Left renal pelvis (tissue), 4 donors: Measurements from ENCODE around the gene NR4A2. TPM values are rescaled to one million over a fixed set of nuclear protein-coding genes. Genes with fewer than 3 reads are reported as not detected.

Experiments
- DNase-seq, 4 donors: peaks; one replicate each; pipeline ENCODE4 v3.0.0-alpha.2; 2013; ENCODE audit warnings: low read depth in 4 of 4, low spot score in 3 of 4
- polyA plus RNA-seq, 4 donors: library from polyadenylated mRNA; unstranded; fragments of 120-200 nt; gene quantifications; one replicate each; pipeline ENCODE4 v1.2.1, GENCODE V29; 2013; ENCODE audit not compliant: insufficient read length in 4 of 4

Gene NR4A2
- 1 to 10 TPM in 2 of 4 donors, under 1 TPM in 2; 0.58 to 4.4 (median 1.9) TPM for polyA plus RNA-seq

DNA sequence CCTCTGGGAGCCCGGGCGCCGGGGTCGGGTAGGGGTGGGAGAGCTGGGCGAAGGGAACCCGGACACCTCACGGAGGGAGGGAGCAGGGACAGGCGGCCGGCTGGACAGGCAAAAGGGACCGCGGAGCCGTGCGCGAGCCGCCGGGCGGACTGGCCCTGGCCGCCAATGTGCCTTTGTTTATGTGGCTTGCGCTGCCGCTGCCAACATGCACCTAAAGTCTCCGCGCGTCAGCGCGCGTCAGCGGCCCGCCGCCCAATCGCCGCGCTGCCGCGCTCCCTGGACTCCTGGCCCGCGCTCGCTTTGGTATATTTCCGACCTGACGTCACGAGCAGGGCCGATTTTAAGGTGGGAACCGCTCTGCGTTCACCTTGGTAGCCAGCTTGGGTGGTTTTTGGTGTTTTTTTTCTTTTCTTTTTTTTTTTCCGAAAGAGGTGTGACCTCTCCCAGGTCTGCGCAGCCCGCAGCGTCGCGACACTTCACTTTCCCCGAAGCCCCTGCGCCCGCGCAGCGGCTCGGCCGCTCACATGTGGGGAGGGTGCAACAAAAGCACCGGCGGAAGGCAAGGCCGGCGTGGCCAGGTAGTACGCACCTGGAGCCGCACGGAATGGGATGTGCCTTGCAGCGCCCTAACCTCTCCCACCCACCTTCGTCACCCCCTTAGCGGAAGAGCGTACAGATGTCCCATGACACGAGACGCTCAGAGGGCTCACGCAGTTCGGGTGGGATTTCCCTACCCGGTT lies at the start of gene NR4A2:
NR4A2 (minus strand) TSS at position 188 of the 740 bp plus-strand sequence. CDS start 2,535 bp downstream, outside the sequence.
- DNase-seq: no peak

DNA sequence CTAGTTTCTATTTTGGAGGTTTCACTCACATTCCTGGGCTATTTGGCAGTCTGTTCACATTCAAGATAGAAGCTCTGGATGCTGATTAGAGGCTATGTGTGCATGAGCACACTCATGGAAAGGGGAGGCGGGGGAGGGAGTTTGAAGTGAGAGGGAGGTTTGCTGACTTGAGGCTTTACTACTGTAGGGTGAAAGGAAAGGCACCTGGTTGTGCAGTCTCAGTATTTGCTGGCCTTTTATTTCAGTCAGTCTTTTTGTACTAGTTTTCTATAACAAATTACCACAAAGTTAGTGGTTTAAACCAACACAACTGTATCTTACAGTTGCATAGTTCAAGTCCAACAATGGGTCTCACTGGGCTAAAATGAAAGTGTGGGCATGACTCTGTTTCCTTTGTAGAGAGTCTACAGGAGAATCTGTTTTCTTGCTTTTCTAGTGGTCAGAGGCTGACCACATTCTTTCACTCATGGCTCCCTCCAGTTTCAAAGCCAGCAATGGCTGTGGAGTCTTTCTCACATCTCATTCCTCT lies 47.7 kb upstream of the NR4A2 start:
- DNase-seq: peak in 2 of 4 donors; percentile 2 to 25

DNA sequence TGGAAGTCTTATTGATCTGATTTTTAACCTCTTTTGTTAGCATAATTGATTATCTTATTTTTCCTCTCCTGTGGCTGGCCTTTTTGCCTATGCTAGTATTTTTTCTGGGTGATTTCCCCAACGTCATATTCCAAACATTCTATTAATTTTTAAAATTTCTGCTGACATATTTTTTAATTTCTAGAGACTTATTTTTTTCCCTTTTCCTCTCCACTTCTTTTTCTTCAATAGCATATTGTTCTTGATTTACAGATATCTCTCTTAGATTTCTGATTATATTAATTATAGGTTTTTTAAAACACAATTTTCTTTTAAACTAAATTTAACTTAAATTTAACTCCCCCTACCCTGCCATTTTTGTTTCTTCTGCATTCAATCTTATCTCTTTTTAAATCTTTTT lies 47.2 kb upstream of the NR4A2 start:
- no peak for DNase-seq

DNA sequence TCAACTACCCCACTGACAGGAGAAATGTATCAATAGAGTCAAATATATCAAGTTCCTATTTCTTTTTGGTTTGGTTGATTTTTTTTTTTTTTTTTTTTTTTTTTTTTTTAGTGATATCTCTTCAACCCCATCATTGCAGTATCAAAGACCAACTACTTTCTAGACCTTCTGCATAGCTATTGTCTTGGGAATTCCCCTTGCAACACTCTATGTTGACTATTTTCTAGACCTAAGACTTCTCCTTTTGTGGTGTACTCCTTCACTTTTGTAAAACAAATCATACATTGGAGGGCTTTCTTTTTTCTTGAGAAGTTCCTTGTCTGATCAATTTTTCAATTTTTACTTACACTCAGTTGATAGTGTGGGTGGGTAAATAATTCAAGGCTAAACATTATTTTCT lies 46.5 kb upstream of the NR4A2 start:
- DNase-seq: no peak

DNA sequence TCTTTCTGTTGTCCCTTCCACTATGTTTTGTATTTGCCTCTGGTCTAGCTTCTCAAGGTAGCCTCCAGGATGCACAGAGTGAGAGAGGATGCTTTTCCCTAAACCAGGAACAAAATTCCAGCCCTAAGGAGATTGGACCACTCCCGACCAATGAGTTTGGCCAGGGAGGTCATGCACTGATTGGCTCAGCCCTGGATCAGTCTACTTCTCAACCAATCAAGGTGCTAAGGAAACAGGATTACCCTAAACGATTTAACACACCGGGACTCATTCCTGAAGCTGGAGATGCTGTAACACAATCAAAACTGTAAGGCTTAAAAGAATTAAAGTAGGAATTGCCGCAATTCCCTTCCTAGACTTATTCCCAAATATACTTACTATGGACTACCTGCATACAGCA lies 34.2 kb upstream of the NR4A2 start:
- no peak for DNase-seq

DNA sequence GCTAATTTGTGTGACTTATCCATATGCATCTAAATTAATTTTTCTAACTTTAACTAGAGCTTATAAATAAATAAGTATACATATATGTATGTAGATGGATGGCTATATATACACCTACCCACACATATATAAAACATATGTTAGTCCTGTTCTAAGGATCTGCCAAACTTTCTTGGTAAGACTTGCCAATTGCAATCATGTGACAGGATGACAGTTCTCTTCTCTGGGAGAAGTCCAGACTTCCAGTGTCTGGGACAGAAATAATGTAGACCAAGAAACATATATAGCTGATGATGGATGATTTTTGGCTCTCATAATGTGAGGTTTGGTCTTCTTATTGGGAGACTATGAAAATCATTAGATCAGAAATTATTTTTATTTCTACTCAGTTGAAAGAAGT lies 30.6 kb upstream of the NR4A2 start:
- DNase-seq: no peak

DNA sequence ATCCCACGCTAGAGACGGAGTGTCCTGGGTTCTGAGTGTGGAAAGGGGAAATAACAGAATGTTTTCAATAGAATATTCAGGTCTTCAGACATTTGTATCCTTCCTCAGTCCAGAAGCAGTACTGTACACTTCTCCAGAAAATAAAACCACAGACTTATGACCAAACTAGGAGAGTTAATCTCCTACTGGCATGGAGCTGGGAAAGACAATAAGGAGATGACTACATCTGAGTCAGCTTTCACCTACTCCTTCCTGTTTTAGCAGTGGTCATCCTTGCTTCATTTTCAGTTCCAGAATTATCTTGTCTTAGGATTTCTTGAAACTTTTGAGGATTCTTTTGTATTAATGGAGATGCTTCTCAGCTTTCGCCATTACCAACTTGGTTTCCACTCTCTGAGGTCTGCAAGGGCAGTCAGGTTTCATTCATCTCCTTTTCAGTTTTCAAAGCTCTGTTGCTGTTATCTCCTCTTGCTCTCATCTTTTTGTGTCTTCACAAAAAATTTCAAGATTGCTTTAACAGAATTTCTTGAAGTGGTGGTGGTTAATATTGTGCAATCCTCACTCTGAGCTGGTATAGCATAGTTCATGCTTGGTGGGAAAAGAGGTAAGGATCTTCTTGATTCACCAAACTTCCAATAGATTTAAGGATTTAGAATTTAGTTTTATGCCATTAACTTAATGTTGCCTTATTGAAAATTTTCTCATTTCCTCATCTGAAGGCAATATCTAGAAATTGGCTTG lies 23.7 kb upstream of the NR4A2 start:
- DNase-seq: no peak

DNA sequence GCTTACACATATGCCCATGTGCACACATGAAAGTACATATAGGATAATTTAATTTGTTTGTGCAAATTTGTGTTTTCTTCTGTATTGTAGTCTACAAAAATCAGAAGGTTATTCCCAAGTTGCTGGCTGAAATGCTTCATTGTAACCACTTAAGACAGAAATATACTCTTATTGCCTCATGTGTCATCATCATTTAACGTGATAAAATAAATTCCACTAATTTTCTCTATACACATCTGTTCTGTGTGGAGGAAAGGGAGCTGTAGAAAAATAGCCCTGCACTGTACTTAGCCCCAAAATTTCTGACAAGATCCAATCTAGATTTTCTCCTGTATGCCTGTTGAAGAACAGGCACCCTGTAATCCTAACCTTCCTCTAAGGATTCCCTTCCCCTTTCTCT lies 20.4 kb upstream of the NR4A2 start:
- no peak for DNase-seq

DNA sequence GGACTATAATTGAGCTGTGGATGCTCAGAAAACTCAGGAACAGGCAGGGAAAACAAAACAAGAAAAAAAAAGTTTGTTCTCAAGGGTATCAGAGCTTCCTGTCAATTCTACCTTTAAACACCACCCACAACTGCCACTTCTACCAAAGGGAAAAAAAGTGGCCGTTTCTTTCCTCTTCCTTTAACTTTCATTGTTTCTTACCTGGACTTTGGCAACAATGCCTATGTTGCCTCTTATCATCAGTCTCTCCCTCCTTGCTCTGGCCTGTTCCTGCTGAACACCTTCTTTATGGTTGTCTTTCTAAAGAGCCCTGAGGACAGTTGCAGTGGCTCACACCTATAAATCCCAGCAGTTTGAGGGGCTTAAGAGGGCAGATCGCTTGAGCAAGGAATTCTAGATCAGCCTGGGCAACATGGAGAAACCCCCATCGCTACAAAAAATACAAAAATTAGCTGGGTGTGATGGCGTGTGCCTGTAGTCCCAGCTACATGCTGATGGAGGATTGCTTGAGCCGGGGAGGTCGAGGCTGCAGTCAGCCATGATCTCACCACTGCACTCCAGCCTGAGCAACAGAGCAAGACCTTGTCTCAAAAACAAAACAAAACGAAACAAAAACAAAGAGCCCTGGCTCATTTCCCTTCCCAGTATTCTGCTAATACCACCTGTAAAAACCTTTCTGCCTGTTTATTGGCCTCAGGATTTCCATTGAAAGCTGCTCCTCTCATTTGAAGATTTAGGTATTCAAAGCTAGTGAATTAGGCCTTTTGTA lies 18.0 kb upstream of the NR4A2 start:
- no peak for DNase-seq

DNA sequence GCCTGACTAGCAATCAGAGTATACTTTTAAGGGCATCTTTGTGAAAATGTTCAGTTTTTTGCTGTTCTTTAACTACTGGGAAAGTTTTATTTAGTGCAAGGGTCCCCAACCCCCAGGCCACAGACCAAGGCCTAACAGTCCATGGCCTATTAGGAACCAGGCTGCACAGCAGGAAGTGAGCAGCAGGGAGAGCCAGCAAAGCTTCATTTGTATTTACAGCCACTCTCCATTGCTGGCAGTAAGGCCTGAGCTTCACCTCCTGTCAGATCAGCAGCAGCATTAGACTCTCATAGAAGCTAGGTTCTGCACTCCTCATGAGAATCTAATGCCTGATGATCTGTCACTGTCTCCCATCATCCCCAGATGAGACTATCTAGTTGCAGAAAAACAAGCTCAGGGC lies 17.1 kb upstream of the NR4A2 start:
- DNase-seq: no peak

DNA sequence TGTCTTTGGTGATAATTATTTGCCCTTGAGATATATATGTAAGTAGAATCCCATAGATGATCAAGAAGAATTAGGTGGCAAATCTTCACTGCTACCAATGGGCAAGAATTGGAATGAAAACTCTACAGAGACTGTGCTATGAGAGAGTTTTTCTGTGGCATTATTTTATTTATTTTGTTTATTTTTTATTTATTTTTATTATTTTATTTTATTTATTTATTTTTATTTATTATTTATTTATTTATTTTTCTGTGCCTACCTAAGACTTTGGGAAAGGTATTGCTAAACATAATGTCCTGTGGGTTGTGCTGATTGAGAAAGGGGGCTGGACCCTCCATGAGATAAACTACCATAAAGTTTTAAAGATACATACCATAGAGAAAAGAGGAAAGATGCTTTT lies 16.6 kb upstream of the NR4A2 start:
- DNase-seq: no peak

DNA sequence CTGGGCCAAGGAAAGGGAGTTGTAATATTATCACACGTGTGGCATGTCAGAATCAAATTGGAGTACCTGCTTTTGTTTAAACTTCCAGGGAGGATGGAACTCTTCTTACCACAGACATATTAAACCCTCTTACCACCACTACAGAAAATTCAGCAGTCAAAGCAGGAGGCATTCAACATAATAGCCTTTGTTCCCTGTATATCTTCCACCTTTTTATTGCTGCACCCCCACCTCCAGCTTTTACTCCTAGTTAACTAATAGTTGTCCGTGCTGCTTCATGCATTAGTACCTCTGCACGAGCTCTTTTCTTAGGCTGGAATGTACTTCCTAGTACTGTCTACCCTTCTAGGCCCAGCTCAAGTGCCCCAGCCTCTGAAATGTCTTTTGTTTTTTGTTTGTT lies 14.9 kb upstream of the NR4A2 start:
- no peak for DNase-seq

DNA sequence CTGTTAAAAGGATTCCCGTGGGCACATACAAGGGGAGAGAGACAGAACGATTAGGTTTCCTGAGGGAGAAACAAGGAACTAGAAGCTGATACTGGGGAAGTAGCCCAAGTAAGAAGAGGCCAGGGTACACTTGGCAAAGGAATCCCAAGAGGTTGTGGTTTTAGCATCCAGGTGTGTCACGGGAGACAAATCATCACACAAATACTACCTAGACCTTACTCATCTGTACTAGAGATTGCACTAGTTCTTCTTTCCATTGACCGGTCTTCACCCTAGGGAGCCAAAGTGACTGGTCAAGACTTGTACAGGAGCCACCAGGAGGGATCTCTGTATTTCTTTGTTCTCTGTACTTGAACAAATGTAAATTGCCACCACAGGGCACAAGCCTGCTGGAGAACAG lies 14.2 kb upstream of the NR4A2 start:
- no peak for DNase-seq

DNA sequence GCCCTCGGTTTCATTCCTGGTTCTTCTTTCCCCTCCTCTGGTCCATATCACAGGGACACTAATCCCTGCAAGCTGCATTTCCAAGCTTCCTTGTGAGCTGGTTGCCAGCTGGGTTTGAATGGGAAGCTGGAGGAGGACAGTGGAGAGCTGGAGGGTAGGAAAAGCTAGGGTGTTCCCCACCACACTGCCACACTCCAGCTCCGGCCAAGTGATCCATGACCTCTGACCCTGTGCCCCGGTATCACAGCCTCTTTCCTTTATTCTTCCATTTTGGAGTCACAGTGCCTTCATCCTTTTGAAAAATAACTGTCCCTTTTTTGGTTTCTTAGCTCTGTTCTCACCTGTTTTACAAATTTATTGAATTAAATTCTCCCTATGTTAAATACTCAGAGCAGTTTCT lies 13.1 kb upstream of the NR4A2 start:
- DNase-seq: no peak

DNA sequence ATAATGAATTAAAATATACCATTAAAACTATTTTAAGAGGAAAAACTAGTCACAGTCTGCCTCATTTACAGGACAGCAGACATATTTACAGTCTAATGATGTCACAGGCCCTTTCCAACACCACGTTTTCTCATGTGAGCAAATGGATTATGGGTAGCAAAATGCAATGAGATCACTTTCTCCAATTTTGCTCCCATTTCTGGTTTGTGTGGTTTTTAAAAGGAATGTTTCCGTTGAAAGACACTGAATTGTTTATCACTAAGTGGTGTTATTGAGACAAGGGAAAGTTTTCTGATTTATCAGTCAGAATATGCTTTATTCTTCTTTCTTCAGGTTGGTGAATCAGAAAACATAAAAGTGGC lies 11.4 kb upstream of the NR4A2 start:
- no peak for DNase-seq

DNA sequence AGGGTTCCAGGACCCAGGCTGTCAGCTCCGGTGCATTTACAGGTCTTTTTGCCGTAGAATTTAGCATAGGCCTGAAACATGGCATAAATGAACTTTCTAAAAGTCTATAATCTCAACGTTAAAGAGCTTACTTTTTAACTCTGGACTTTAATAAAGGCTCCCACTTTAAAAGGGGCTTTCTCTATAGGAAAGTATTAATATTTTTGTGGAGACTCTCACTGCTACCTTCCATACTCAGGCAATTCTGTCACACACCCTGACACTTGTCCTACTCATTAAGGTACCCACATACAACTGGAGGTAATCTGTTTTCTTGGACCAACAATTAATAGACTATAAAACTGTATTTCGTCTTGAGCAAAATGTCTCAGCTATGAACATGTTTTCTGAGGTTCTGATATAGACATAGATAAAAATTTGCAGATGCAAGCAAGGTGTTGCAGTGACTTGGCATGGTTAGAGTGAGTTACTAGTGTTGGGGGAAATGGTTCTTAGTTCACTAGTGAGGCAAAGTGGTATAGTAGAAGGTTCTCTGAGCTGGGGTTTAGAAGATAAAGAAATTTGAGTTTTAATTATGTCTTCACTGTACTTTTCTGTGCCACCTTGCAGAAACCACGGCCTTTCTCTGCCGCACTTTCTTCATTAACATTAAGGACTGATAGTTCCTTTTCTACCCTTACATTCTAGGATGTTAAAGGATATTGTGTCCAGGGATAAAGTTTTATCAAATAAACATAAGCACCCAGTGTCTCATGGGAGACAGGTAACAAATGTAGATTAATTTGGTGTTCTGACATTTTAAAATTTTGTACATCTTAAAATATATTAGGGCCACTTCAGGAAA lies 10.8 kb upstream of the NR4A2 start:
- no peak for DNase-seq

DNA sequence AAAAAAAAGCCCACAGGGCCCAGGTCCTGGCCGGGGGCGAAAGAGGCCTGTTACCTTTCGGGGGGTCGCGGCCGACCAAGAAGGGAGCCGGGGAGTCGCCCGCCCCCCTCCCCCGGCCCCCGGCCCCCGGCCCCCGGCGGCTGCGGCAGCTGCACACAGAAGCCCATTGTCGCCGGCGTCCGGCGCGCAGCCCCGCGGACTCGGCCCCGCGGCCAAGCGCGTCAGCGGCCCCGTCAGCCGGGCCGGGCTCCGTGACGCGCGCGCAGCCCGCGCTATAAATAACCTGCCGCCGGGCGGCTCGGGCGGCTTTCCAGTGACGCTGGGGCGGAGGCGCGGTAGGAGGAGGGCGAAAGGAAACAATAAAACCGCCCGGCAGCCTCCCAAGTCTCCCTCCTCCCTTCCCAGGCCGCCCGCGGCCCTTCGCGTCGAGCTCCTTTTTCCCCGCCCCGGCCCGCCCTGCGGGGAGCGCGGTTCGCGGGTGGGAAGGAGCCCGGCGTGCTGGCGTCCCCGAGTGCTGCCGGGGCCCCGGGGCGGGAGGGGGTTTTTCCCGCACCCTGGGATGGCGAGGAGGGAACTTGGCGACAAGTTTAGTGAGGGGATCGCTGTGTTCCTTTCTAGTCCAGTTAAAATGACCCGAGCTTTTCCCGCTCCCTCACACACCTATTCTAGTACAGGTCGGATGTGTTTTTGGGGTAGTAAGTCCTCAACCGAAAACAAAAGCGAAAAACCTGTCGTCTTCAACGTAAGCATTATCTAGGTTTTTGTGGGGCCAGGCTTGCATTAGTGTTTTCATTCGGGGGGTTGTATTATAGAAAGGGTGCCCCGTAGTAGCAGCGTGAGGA lies 10.0 kb upstream of the NR4A2 start:
- DNase-seq: peak in 3 of 4 donors; percentile 81 to 85 (median 84)

DNA sequence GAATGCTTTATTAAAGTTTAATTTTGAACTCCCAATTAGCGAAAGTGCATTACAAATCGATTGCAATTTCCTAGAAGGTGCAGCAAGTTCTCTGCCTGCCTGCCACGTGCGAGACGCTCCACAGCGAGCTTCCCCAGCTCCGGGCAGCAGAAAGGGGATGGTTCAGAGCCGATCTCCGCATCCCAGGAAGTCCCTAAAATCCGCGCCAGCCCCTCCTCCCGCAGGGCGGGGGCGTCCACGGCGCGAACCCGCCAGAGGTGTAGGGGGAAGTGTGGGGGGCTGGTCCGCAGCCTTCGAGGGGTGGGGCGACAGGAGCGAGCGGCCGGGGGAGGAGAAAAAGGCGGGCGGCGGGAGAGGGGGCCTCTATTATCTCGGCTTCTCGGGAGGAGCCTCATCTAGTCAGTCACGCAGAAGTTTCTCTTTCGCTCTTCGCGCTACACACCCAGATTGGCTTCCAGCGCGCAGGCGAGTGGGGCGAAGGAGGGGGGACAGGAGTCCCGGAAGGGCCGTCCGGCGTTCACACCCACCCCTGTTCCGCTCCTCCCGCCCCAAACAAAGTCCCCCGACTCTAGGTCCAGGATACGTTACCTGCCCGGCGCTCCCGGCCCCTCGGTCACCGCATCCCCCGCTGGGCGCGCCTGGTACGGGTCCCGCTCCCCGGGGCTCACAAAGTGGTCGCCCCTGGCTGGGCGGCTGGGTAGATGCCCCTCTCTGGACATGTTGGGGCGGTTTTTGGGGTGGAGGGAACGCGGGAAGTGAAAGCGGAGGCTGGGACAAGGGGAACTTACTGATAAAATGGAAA lies 9.1 kb upstream of the NR4A2 start:
- peak in 1 of 4 donors; percentile 71 for DNase-seq
